Measurements from ENCODE around the gene IFT122.

IFT122 gene

GRCh38 chr3:129565902-129566301 lies 125.9 kb downstream of the IFT122 start:
- Histone ChIP-seq H3K36me3 (ENCODE audit: insufficient read depth, low read length) (no peaks in the 10 kb centered on the region), H3K4me3 (ENCODE audit: low read depth, low read length, poor library complexity, severe bottlenecking) (no peak overlapping the region), H4K20me1 (ENCODE audit: insufficient read depth, low read length) (no peaks in the 10 kb centered on the region), H3K27ac (ENCODE audit: low read depth, low read length, poor library complexity, severe bottlenecking) (no peak overlapping the region), H3F3A (ENCODE audit: insufficient read depth, low read length) (no peaks in the 10 kb centered on the region), H3K4me1 (ENCODE audit: insufficient read depth, low read length, severe bottlenecking) (no peaks in the 10 kb centered on the region), H3K9ac (ENCODE audit: low read length) (no peak overlapping the region), H3K27me3 (ENCODE audit: insufficient read depth, low read length) (peaks cover 4% of the 10 kb centered on the region; the same call in 1 of the 2 replicates), H3K79me2 (ENCODE audit: insufficient read depth, low read length) (no peaks in the 10 kb centered on the region), H2AFZ (ENCODE audit: low read length) (no peak overlapping the region), H3K9me2 (ENCODE audit: low read depth, low read length) (no peaks in the 10 kb centered on the region), H3K9me3 (ENCODE audit: low read length) (no peaks in the 10 kb centered on the region), H3K4me2 (ENCODE audit: low read length) (no peak overlapping the region)
- TF ChIP-seq EZH2 (IDR thresholded peaks at IDR 0.05; ENCODE audit: borderline replicate concordance, low read length): no peak
- no peak for TF ChIP-seq CTCF (IDR thresholded peaks at IDR 0.05; ENCODE audit: low read length)

GRCh38 chr3:129567176-129567705 lies 127.2 kb downstream of the IFT122 start:
- Histone ChIP-seq H3K4me2 (ENCODE audit: low read length) (no peak overlapping the region), H3K9me2 (ENCODE audit: low read depth, low read length) (no peaks in the 10 kb centered on the region), H4K20me1 (ENCODE audit: insufficient read depth, low read length) (no peaks in the 10 kb centered on the region), H3K4me3 (ENCODE audit: low read depth, low read length, poor library complexity, severe bottlenecking) (no peak overlapping the region), H2AFZ (ENCODE audit: low read length) (no peak overlapping the region), H3K9ac (ENCODE audit: low read length) (no peak overlapping the region), H3F3A (ENCODE audit: insufficient read depth, low read length) (no peaks in the 10 kb centered on the region), H3K27me3 (ENCODE audit: insufficient read depth, low read length) (peaks cover 4% of the 10 kb centered on the region; the same call in 1 of the 2 replicates), H3K9me3 (ENCODE audit: low read length) (no peaks in the 10 kb centered on the region), H3K27ac (ENCODE audit: low read depth, low read length, poor library complexity, severe bottlenecking) (no peak overlapping the region), H3K36me3 (ENCODE audit: insufficient read depth, low read length) (no peaks in the 10 kb centered on the region), H3K79me2 (ENCODE audit: insufficient read depth, low read length) (no peaks in the 10 kb centered on the region), H3K4me1 (ENCODE audit: insufficient read depth, low read length, severe bottlenecking) (no peaks in the 10 kb centered on the region)
- no peak for TF ChIP-seq EZH2 (IDR thresholded peaks at IDR 0.05; ENCODE audit: borderline replicate concordance, low read length)
- no peak for TF ChIP-seq CTCF (IDR thresholded peaks at IDR 0.05; ENCODE audit: low read length)

- Histone ChIP-seq H3K4me3 (ENCODE audit: low read depth, low read length, poor library complexity, severe bottlenecking) (no peak overlapping the region), H3F3A (ENCODE audit: insufficient read depth, low read length) (no peaks in the 10 kb centered on the region), H2AFZ (ENCODE audit: low read length) (no peak overlapping the region), H3K4me1 (ENCODE audit: insufficient read depth, low read length, severe bottlenecking) (no peaks in the 10 kb centered on the region), H4K20me1 (ENCODE audit: insufficient read depth, low read length) (no peaks in the 10 kb centered on the region), H3K27me3 (ENCODE audit: insufficient read depth, low read length) (peaks cover 4% of the 10 kb centered on the region; the same call in 1 of the 2 replicates), H3K79me2 (ENCODE audit: insufficient read depth, low read length) (no peaks in the 10 kb centered on the region), H3K36me3 (ENCODE audit: insufficient read depth, low read length) (no peaks in the 10 kb centered on the region), H3K9me3 (ENCODE audit: low read length) (no peaks in the 10 kb centered on the region), H3K9me2 (ENCODE audit: low read depth, low read length) (no peaks in the 10 kb centered on the region), H3K9ac (ENCODE audit: low read length) (no peak overlapping the region), H3K27ac (ENCODE audit: low read depth, low read length, poor library complexity, severe bottlenecking) (no peak overlapping the region), H3K4me2 (ENCODE audit: low read length) (no peak overlapping the region)
- no peak for TF ChIP-seq EZH2 (IDR thresholded peaks at IDR 0.05; ENCODE audit: borderline replicate concordance, low read length)
- no peak for TF ChIP-seq CTCF (IDR thresholded peaks at IDR 0.05; ENCODE audit: low read length)
Measured at GRCh38 chr3:129567939-129568338, 127.9 kb downstream of the IFT122 start.
